ENCODE results near the gene PTPRU.

The PTPRU gene

GRCh38 chr1:29209173-29209572 lies 27.1 kb upstream of the PTPRU start:
- no peak for DNase-seq (ENCODE audit: low spot score)
- Histone ChIP-seq H3K4me3 (no peak overlapping the region), H3K27ac (no peak overlapping the region)
- TF ChIP-seq CTCF (IDR thresholded peaks at IDR 0.05) = no peak

GRCh38 chr1:29210278-29211085 lies 25.8 kb upstream of the PTPRU start:
- no peak for DNase-seq (ENCODE audit: low spot score)
- no peak overlapping the region for H3K27ac ChIP-seq
- TF ChIP-seq CTCF (IDR thresholded peaks at IDR 0.05) = no peak
- H3K4me3 ChIP-seq = no peak overlapping the region

- H3K27ac ChIP-seq = no peak overlapping the region
- no peak overlapping the region for H3K4me3 ChIP-seq
- DNase-seq (ENCODE audit: low spot score) = no peak
- no peak for TF ChIP-seq CTCF (IDR thresholded peaks at IDR 0.05)
Measured at GRCh38 chr1:29211086-29212030, 25.0 kb upstream of the PTPRU start.

GRCh38 chr1:29213055-29213454 lies 23.3 kb upstream of the PTPRU start:
- DNase-seq (ENCODE audit: low spot score) = no peak
- Histone ChIP-seq H3K27ac (no peak overlapping the region), H3K4me3 (no peak overlapping the region)
- no peak for TF ChIP-seq CTCF (IDR thresholded peaks at IDR 0.05)

- no peak overlapping the region for H3K27ac ChIP-seq
- TF ChIP-seq CTCF (IDR thresholded peaks at IDR 0.05) = no peak
- H3K4me3 ChIP-seq = no peak overlapping the region
- DNase-seq (ENCODE audit: low spot score) = no peak
Measured at GRCh38 chr1:29217633-29218032, 18.7 kb upstream of the PTPRU start.

GRCh38 chr1:29218223-29218622 lies 18.1 kb upstream of the PTPRU start:
- TF ChIP-seq CTCF (IDR thresholded peaks at IDR 0.05) = no peak
- no peak overlapping the region for H3K27ac ChIP-seq
- no peak overlapping the region for H3K4me3 ChIP-seq
- no peak for DNase-seq (ENCODE audit: low spot score)

Data from coronary artery (tissue), 2 donors.